ACHN (cell line): ENCODE measurements around the gene WDR1.

Source experiments
- DNase-seq: peaks from one replicate; pipeline ENCODE4 v3.0.0-alpha.2; 2015
- in situ Hi-C: cut with HindIII; loops from 2 replicates; pipeline ENCODE4 v1.10.0; 2017; ENCODE audit warnings: low sequenced_read_pairs, low pct_ligation_motif_present, low pct_unique_long_range_greater_than_20kb

WDR1 gene

DNA sequence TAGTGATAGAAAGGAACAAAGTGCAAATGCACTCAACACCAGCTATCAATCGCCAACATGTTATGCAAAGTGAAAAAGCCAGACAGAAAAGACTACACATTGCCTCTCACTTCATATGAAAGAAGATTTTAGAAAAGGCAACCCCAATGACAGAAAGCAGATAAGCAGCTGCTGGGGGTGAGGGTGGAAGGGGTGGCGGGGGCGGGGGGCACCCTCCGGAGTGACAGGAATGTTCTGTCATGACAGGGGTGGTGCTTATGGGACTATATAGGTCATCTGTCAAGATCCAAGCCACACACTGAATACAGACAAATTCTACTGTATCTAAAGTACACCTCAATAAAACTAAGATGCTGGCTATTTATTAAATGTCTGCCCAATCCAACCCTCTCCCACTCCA is 10.7 kb downstream of the WDR1 start:
- in situ Hi-C loops: no loop called here
- DNase-seq: no peak

DNA sequence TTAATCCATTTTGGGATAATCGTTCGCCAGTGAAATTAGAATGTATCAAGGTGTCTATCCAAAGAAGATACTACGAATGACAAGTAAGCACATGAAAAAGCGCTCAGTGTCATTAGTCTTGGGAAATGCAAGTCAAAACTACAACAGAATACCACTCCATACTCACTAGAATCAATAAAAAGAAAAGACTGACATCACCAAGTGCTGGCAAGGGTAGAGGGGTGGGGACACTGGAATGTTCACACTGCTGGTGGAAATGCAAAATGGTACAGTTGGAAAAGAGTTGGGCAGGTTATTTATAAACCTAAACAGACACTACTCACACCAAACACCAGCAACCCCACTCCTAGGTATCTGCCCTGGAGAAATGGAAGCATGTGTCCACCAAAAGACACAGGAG is 11.2 kb downstream of the WDR1 start:
- DNase-seq: no peak
- in situ Hi-C loops: no loop called here

GRCh38 chr4:10104991-10105276 is 11.7 kb downstream of the WDR1 start:
- no peak for DNase-seq
- in situ Hi-C loops: no loop called here

- in situ Hi-C loops: no loop called here
- no peak for DNase-seq
Measured at GRCh38 chr4:10104211-10104990, 12.2 kb downstream of the WDR1 start.

DNA sequence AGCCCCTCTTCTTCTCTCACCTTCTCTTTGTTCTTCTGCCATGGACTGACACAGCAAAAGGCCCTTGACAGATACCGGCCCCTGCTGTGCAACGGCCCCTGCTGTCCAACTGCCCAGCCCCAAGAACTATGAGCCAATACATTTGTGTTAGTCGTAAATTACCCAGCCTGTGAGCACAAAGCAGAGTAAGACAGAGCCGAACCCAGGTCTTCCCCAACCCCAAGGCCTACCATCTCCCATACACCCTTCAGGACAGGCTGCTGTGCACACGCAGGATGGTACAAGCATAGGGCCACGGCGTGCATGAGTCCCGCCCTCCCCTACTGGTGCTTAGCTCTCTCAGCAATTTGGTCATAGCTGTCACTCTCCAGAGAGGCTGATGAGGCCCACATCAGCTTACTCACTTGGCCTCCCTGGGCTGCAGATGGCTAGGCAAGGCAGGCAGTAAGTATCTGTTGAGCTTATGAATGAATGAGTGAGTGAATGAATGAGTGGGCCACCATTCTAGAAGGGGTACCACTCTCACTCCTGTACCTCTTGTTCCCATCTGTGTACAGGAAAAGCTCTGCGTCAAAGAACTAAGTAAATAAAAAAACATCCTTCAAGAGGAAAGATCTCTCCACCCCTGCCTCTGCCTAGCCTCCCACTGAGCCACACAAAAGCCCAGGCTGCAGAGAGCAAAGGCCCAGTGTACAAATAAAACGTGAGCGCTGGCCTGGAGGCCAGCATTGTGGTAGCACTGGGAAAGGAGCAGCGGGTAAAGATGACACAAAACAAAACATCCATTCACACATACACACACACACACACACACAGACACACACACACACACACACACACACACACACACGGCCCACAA is 13.9 kb downstream of the WDR1 start:
- DNase-seq: no peak
- in situ Hi-C loops: no loop called here

- in situ Hi-C loops: no loop called here
- DNase-seq: no peak
Measured at GRCh38 chr4:10101671-10102473, 14.7 kb downstream of the WDR1 start.

GRCh38 chr4:10100734-10101216 is 15.8 kb downstream of the WDR1 start:
- DNase-seq: no peak
- in situ Hi-C loops: no loop called here

DNA sequence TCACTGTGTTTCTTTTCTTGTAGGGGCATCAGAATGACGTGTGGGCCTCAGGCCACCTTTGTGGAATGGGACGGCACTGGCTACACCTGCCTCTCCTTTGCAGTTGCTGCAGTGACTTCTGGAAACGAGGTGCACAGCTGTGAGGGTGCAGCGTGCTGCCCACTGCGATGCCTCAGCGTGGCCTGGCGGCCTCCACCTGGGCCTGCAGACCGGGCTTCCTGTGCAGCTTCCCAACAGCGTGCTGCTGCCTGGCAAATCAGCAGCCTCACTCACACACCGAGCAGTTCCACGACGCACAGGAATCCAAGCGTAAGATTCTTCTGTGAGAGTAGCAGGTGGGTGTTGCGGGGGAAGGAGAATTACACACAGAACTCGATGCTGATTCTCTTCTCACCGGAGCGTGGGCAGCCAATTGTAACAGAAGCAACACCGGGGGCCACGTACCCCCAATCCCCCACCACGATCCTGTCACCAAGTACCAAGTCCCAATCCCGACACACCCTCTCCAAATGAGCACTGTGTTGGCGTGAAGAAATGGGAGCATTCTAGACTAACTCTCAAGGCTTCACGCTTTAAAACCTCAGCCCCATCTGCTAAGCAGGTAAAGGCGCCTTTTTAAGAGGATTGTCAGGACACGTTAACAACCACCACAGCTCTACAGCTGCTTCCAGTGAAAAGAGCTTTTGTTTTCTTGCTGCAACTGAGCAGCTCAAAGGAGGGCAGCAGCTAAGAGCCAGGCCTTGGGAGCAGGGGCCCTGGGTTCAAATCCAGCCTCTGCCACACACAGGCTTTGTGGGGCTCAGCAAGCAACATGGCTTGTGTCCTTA is 16.9 kb downstream of the WDR1 start:
- DNase-seq: no peak
- in situ Hi-C loops: no loop called here

DNA sequence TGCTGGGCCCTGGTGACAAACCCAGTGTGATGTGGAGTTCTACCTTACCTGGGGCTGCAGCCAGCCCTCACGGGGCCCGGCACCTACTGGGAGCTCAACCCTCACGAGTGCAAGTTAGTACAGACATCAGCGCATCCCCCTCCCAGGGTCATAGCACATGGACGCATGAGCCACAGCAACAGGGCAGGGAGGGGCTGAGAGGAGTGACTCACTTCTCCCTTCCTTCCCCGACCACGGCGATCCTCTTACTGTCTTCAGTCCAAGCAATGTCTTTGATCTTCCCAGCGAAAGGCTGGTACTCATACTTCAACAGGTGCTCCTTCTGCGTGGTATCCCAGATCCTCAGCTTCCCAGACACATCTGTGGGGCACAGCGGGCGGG is 17.8 kb downstream of the WDR1 start:
- peak; percentile 29 for DNase-seq
- in situ Hi-C loops: no loop called here

DNA sequence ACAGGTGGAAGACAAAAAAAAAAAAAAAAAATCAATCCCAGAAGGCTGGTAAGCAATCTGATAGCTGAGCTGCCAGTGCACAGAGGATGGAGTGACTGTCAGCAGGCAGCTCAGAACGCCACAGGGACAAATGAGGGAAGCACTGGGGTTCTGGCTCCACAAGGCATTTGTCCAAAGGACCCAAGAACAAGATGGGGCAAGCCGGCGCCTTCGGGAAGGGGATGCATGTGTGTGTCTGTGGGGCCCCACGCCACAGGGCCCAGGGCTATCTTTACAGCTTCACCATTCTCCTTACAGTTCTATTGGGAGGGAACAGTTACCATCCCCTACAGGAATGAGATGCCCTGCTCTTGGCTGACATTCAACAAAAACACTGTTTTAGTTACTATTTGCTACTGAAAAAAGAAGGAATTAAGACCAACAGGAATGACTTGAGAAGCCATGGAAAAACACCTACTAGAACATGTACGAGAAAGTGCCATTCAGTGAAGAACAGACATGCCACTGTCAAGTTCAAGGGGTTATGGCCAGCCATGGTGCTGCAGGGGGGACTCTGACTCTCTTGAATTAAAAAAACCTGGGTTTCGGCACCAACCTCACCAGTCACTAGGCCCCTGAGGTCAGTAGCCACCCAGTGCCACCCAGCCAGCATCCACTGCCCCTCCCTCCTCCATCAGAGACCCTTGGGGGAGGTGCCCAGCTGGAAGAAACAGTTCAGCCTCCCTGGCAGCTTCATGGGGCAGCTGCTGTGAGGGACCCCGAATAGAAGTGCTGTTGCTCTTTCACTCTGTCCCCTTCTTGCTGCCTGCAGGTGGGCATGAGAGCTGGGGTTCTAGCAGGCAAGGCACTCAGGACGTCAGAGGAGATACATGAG is 18.5 kb downstream of the WDR1 start:
- DNase-seq: no peak
- in situ Hi-C loops: no loop called here

- no peak for DNase-seq
- in situ Hi-C loops: no loop called here
Measured at GRCh38 chr4:10096978-10097335, 19.6 kb downstream of the WDR1 start.

DNA sequence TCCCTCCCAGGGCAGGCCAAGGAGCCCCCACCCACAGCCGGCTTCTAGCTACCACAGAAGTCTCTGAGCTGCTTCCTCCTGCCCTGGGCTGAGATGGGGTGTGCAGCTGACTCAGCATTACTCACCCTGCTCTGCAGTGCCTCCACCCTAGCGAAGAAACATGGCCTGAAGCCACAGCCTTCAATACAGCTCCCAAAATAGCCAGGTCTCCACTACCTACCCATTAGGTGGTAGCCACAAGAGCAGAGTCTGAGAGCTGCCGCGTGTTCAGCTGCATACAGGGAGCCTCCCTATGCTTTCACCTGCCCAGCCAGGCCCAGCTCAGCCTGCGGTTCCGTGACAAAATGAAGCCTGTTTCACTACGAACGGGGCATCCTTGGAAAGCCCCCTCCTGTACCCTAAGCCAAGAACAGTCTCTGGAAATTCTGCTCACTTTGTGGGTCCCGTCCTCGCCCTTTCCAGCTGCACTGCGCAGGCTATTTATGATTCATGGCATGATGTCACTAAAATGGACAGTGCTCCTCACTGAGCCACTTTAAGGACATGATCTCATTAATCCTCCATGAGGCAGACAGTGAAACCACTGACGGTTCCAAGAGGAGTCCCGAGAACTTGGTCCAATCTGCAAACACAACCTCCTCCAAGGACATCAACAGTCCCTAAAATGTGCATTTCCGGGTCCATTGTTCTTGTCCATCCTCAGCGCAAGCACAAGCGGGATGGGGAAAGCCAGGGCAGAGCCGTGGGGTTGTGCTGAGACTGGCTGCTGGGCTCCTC is 20.2 kb downstream of the WDR1 start:
- in situ Hi-C loops: no loop called here

GRCh38 chr4:10095296-10095991 is 21.2 kb downstream of the WDR1 start:
- in situ Hi-C loops: no loop called here
- no peak for DNase-seq

More for the DNA sequence above, 20.2 kb downstream of the WDR1 start:
- DNase-seq: peak; percentile 79

DNA sequence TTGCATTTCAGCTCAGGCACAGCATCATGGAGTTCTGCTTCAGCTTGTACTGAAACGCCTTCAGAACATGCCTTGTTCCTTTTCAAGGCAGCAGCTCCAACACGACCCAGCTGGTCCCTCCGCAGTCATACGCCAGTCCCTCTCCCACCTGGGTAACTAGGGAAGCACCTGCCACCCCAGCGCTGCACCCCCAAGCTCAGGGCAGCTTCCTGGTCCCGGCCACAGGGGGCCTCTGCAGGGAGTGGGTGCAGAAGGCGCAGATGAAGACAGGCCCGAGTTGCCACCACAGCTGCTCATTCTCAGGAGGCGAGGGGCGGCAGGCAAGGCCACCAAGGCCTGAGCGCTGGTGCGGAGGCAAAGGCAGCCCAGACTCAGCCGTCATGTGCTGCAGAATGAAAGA is 21.8 kb downstream of the WDR1 start:
- DNase-seq: no peak
- in situ Hi-C loops: no loop called here

GRCh38 chr4:10093801-10094552 is 22.6 kb downstream of the WDR1 start:
- in situ Hi-C loops: no loop called here
- no peak for DNase-seq

GRCh38 chr4:10093271-10093621 is 23.4 kb downstream of the WDR1 start:
- in situ Hi-C loops: no loop called here
- no peak for DNase-seq
